ENCODE data around the gene PLD3. TPM values are rescaled to one million over a fixed set of nuclear protein-coding genes. Genes with fewer than 3 reads are reported as not detected.

The PLD3 gene
- total RNA-seq, 1 donor from 2014 or later = 1,227 TPM

GRCh38 chr19:40355975-40356680 is 7.6 kb downstream of the PLD3 start:
- Mint-ChIP-seq H3K4me3 (ENCODE audit: unreplicated experiment) (peak overlapping the region; percentile 66), H3K27me3 (ENCODE audit: unreplicated experiment) (peaks cover 2% of the 10 kb centered on the region), H3K36me3 (ENCODE audit: unreplicated experiment) (peaks cover 5% of the 10 kb centered on the region), H3K4me1 (ENCODE audit: low read depth, unreplicated experiment) (peaks cover 10% of the 10 kb centered on the region), H3K27ac (ENCODE audit: unreplicated experiment) (peak overlapping the region; percentile 62), H3K9me3 (ENCODE audit: unreplicated experiment) (peaks cover 12% of the 10 kb centered on the region)
- DNase-seq = no peak
- no peak for TF ChIP-seq CTCF (IDR thresholded peaks at IDR 0.05; ENCODE audit: partially characterized antibody, unreplicated experiment)

GRCh38 chr19:40356681-40357595 is 8.4 kb downstream of the PLD3 start:
- H3K36me3 Mint-ChIP-seq (ENCODE audit: unreplicated experiment) = peaks cover 5% of the 10 kb centered on the region
- no peak for DNase-seq
- peaks cover 2% of the 10 kb centered on the region for H3K27me3 Mint-ChIP-seq (ENCODE audit: unreplicated experiment)
- H3K9me3 Mint-ChIP-seq (ENCODE audit: unreplicated experiment) = peaks cover 8% of the 10 kb centered on the region
- H3K4me3 Mint-ChIP-seq (ENCODE audit: unreplicated experiment) = no peak overlapping the region
- no peak overlapping the region for H3K27ac Mint-ChIP-seq (ENCODE audit: unreplicated experiment)
- peaks cover 10% of the 10 kb centered on the region for H3K4me1 Mint-ChIP-seq (ENCODE audit: low read depth, unreplicated experiment)
- TF ChIP-seq CTCF (IDR thresholded peaks at IDR 0.05; ENCODE audit: partially characterized antibody, unreplicated experiment) = no peak

GRCh38 chr19:40357640-40358039 is 9.1 kb downstream of the PLD3 start:
- TF ChIP-seq CTCF (IDR thresholded peaks at IDR 0.05; ENCODE audit: partially characterized antibody, unreplicated experiment) = no peak
- Mint-ChIP-seq H3K36me3 (ENCODE audit: unreplicated experiment) (peaks cover 5% of the 10 kb centered on the region), H3K9me3 (ENCODE audit: unreplicated experiment) (peaks cover 6% of the 10 kb centered on the region), H3K27ac (ENCODE audit: unreplicated experiment) (no peak overlapping the region), H3K4me3 (ENCODE audit: unreplicated experiment) (no peak overlapping the region), H3K27me3 (ENCODE audit: unreplicated experiment) (peaks cover 2% of the 10 kb centered on the region), H3K4me1 (ENCODE audit: low read depth, unreplicated experiment) (peaks cover 14% of the 10 kb centered on the region)
- no peak for DNase-seq

GRCh38 chr19:40358773-40359172 is 10.3 kb downstream of the PLD3 start:
- DNase-seq = no peak
- peaks cover 6% of the 10 kb centered on the region for H3K9me3 Mint-ChIP-seq (ENCODE audit: unreplicated experiment)
- no peak overlapping the region for H3K4me3 Mint-ChIP-seq (ENCODE audit: unreplicated experiment)
- no peak overlapping the region for H3K27ac Mint-ChIP-seq (ENCODE audit: unreplicated experiment)
- H3K4me1 Mint-ChIP-seq (ENCODE audit: low read depth, unreplicated experiment) = peaks cover 14% of the 10 kb centered on the region
- H3K36me3 Mint-ChIP-seq (ENCODE audit: unreplicated experiment) = peaks cover 5% of the 10 kb centered on the region
- TF ChIP-seq CTCF (IDR thresholded peaks at IDR 0.05; ENCODE audit: partially characterized antibody, unreplicated experiment) = no peak
- H3K27me3 Mint-ChIP-seq (ENCODE audit: unreplicated experiment) = peaks cover 2% of the 10 kb centered on the region
